Mesangial cell (primary cell): ENCODE measurements around the gene CLK4. TPM values are rescaled to one million over a fixed set of nuclear protein-coding genes. Genes with fewer than 3 reads are reported as not detected.

Experiments used
- total RNA-seq: library from RNA; depleted of rRNA; stranded (reverse); fragments of >200 nt; gene quantifications from 2 replicates; pipeline ENCODE4 v1.2.3, GENCODE V29; 2015

CLK4 gene
- 3.9 and 6.8 TPM in 2 replicates for total RNA-seq

GRCh38 chr5:178626484-178627258, at the start of gene CLK4:
Gene CLK4, minus strand, starts transcription at chr5:178627050. Its CDS starts 3,634 bp downstream, at chr5:178623416.

GRCh38 chr5:178590141-178590923, 36.5 kb downstream of the CLK4 start, which contains the start of gene COL23A1:
Gene COL23A1, minus strand, starts transcription at chr5:178590393.

Other genes starting within 250 kb of the CLK4 start
- gene COL23A1, start 36.7 kb downstream of the CLK4 start, total RNA-seq = not detected in 2 replicates
- 4.2 and 6.5 TPM in 2 replicates for gene ZNF354A, start 103.6 kb upstream of the CLK4 start, total RNA-seq
- 2.8 and 4.1 TPM in 2 replicates for gene ZNF354B, start 232.9 kb upstream of the CLK4 start, total RNA-seq